M059J (cell line): ENCODE measurements around the gene CNOT4. TPM values are rescaled to one million over a fixed set of nuclear protein-coding genes. Genes with fewer than 3 reads are reported as not detected.

ENCODE experiments used
- DNase-seq: peaks from one replicate; pipeline ENCODE4 v3.0.0-alpha.2; 2012; ENCODE audit warnings: low read depth
- total RNA-seq: library from RNA; depleted of rRNA; stranded (reverse); fragments of >200 nt; shearing (Covaris generic); gene quantifications from 2 replicates; pipeline ENCODE4 v1.2.3, GENCODE V29; 2014; rRNA removed

Gene CNOT4
- total RNA-seq, result 11.8 and 15.0 TPM in 2 replicates

DNA sequence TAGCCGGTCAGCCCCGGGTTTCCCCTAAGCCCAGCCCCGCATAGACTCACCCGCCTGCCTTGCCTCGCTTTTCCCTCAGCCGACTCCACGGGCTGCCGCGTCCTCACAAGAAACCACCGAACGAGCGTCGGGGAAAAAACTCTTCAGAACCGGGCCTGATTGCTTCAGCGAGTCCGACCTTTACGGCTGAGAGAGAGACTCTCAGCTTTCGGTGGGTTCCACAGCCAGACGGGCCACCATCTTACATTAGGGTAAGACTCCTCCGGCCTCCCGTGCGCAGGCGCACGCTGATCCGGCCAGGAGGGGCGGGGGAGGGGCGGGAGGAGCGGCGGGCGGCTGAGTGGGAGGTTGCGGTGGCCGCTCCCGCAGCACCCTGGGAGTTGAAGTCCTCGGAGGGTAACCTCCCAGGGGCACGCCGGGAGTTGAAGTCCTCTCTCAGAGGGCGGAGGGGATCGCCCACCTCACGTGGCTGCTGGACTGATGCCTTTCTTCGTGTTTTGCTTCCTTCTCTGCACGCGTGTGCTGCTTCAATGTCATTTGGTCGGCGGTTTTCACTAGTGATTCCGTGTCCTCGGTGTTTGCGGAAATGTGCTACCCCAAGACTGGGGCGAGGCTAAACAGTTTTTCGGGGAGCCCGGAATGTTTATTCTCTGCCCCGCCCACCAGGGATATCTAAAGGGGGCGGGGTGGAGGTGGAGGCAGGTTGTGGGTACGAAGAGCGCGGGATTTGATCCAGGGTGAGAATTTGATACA, at the start of gene CNOT4:
TSS of gene CNOT4 (minus strand) at position 264 of the 753 bp plus-strand sequence. CDS start 71,771 bp downstream, outside the sequence.
- peak; percentile 97 for DNase-seq

- no peak for DNase-seq
Measured at GRCh38 chr7:135558881-135559280, 49.0 kb upstream of the CNOT4 start.

GRCh38 chr7:135558337-135558767, 48.5 kb upstream of the CNOT4 start:
- DNase-seq, result peak; percentile 84

- peak; percentile 84 for DNase-seq
Measured at GRCh38 chr7:135557455-135558336, 47.8 kb upstream of the CNOT4 start, which contains the start of gene NUP205. Gene NUP205 (plus strand): TSS chr7:135557917. CDS start chr7:135557945, 28 bp downstream.

DNA sequence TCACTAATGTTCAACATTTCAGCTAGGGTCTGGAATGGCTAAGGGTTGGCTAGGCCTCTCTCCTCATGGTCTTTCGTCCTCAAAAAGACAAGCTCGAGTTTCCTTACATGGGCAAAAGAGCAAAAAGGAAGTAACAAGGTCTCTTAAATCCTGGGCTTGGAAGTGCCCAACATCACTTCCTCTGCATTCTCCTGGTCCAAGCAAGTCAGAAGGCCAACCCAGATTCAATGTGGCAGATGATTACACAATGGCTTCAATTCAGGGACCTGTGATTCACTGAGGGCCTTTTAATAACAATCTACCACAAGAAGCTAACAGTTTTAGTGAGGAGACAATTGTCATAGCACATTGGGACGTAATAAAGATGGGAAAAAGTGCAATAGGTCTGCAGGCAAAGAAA, 43.4 kb upstream of the CNOT4 start:
- DNase-seq, result peak; percentile 14

- no peak for DNase-seq
Measured at GRCh38 chr7:135552148-135552547, 42.2 kb upstream of the CNOT4 start.

DNA sequence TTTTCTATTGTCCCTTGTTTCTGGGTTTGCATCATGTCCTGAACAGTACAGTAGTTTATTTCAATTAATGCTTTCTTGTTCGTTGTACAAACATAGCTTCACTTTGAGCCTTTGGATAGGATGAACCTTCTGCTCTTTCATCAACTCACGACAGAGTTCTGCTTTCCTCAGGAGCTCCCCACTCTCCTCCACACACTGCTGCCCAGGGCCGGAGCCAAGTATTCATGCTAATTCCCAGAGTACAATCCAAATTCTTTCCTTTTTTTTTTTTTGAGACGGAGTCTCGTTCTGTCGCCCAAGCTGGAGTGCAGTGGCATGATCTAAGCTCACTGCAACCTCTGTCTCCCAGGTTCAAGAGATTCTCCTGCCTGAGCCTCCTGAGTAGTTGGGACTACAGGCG, 40.3 kb upstream of the CNOT4 start:
- no peak for DNase-seq

GRCh38 chr7:135541029-135541428, 31.1 kb upstream of the CNOT4 start:
- no peak for DNase-seq

- DNase-seq, result no peak
Measured at GRCh38 chr7:135539629-135540028, 29.7 kb upstream of the CNOT4 start.

DNA sequence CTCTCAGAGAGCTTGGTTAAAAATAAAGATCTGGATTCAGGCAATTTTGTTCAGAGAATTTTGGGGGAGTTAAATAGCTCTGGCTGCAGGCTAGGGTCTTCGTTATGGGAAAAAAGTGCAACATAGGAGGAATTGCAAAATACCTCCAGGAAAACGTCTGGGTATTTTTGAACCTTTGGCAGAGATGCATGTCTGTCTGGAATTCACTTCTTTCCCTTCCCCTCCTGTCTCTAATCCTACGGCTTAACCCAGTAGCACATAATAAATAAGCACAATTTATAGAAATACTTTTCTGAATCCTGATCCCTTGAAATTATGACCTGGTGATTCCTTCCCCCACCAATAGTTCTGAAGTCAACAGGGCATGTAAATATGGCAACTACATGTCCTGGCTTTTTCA, 28.5 kb upstream of the CNOT4 start:
- DNase-seq, result no peak

DNA sequence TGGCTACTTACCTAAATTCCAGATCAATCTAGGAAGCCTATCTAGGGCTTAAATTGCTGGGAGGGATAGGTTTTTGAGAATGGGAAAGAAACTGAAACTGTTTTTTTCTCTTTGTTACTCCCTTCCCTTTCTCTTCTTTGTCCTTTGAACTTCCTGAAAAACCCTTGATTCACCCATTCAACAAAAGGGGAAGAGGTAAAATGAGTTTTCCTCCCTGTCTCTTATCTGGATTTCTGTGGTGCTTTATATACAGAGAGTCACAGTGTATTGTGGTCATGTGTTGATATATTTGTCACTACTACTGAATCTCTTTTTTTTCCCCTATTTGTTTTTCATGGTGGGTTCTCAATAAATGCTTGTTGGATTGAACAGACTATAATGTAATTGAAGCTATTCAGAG, 28.0 kb upstream of the CNOT4 start:
- no peak for DNase-seq

- no peak for DNase-seq
Measured at GRCh38 chr7:135537453-135537852, 27.6 kb upstream of the CNOT4 start.

DNA sequence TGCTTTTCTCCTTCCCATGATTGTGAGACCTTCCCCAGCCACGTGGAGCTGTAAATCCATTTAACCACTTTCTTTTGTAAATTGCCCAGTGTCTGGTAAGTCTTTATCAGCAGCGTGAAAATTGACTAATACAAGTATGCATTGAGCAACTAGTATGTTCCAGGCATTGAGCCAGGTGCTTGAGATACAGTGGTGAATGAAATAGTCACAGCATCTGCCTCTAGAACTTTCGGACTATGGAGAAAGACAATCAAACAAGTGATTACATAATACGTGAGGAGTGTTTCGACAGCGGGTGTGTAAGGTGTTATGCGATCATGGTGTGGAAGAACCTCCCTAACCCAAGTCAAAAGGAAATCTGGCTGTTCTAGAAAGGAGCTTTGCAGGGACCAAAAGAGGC, 26.2 kb upstream of the CNOT4 start:
- DNase-seq, result peak; percentile 53

- DNase-seq, result no peak
Measured at GRCh38 chr7:135527025-135527424, 17.1 kb upstream of the CNOT4 start.

GRCh38 chr7:135525426-135525825, 15.5 kb upstream of the CNOT4 start:
- DNase-seq, result no peak

- DNase-seq, result no peak
Measured at GRCh38 chr7:135523146-135523545, 13.2 kb upstream of the CNOT4 start.

DNA sequence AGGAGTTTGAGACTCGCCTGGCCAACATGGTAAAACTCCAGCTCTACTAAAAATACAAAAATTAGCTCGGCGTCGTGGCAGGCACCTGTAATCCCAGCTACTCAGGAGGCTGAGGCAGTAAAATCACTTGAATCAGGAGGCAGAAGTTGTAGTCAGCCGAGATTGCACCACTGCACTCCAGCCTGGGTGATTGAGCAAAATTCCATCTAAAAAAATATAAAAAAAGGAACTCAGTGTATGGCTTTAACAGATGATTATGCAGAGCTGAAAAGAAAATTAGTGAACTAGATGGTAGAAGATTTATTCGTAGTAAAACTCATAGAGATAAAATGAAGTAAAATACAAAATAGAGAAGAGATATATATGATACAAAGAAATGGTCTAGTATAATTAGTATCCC, 12.6 kb upstream of the CNOT4 start:
- DNase-seq, result no peak

- DNase-seq, result no peak
Measured at GRCh38 chr7:135519871-135520270, 10.0 kb upstream of the CNOT4 start.

- no peak for DNase-seq
Measured at GRCh38 chr7:135519233-135519688, 9.4 kb upstream of the CNOT4 start.

DNA sequence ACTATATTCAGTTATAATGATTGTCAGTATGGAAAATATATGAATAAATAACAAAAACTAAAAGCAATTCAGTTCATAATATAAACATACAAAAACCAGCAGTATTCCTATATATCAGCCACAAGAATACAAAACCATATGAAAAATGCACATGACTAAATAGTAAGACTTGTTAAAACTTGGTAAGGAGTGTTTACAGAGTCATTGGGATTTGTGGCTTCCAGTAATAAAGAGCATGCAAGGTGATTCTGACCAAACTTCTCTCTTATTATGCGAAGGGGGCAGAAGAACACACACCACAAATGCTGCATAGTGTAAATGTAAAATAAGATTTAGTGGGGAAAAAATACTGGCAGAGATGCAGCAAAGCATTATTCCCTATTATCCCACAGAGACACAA, 8.8 kb upstream of the CNOT4 start:
- no peak for DNase-seq

GRCh38 chr7:135517060-135517459, 7.2 kb upstream of the CNOT4 start:
- no peak for DNase-seq

DNA sequence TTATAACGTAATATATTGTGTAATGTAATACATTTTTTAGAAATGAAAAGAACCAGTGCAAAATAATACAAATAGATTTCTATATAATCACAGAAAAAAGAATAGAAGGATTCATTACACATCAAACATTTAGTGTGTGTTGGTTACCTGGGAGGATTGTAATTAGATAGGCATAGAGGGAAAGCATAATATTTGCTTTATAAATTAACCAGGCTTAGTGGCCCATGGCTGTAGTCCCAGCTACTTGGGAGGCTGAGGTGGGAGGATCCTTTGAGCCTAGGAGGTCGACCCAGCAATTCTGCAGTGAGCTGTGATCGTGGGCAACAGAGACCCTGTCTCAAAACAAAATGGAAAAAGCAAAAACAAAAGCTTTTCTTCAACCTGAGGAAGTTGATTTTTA, 5.0 kb upstream of the CNOT4 start:
- DNase-seq, result no peak
